Measurements from ENCODE around the gene ANKFY1.

ANKFY1 gene

DNA sequence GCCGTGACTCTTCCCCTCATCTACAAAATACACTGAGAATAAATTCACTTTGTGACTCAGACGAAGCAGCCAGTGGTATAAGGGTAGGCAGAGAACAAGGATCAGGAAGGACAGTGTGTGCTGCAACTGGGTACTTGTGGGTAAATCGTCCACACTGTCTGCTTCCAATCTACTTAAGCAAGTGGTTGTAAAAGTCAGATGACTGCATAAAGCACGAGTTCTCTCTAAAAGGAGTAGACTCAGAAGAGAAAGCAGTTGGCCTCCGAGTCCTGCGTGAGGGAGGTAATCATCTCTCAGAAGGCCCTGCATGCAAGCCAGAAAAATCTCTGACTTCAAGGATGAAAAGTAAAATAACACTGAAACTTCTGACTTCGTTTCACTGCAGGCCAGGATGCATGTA lies 43.1 kb downstream of the ANKFY1 start:
- DNase-seq (ENCODE audit: low spot score): no peak
- TF ChIP-seq, protein P1, sequence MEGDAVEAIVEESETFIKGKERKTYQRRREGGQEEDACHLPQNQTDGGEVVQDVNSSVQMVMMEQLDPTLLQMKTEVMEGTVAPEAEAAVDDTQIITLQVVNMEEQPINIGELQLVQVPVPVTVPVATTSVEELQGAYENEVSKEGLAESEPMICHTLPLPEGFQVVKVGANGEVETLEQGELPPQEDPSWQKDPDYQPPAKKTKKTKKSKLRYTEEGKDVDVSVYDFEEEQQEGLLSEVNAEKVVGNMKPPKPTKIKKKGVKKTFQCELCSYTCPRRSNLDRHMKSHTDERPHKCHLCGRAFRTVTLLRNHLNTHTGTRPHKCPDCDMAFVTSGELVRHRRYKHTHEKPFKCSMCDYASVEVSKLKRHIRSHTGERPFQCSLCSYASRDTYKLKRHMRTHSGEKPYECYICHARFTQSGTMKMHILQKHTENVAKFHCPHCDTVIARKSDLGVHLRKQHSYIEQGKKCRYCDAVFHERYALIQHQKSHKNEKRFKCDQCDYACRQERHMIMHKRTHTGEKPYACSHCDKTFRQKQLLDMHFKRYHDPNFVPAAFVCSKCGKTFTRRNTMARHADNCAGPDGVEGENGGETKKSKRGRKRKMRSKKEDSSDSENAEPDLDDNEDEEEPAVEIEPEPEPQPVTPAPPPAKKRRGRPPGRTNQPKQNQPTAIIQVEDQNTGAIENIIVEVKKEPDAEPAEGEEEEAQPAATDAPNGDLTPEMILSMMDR (IDR thresholded peaks at IDR 0.05; ENCODE audit: extremely low read depth, insufficient read depth, missing control alignments): no peak
- in situ Hi-C loops (cut with MboI; ENCODE audit: low pct_unique_long_range_greater_than_20kb, low sequenced_read_pairs, unreplicated experiment): no loop called here

DNA sequence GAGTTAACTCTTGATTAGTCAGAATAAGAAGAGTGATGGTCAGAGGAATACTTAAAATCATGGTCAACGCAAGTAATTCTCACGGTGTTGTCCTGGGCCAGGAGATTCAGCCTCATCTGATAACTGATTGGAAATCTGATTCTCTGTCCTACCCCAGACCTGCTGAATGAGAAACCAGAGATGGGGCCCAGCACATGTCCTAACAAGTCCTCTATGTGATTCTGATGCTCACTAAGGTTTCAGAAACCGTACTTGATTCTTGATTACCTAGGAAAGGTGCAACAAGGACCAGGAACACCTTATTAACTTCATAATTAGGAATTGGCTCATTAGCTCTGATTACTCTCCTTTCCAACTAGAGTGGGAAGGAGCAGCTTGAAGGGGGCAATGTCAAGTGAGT lies 44.5 kb downstream of the ANKFY1 start:
- TF ChIP-seq, protein P1 (IDR thresholded peaks at IDR 0.05; ENCODE audit: extremely low read depth, insufficient read depth, missing control alignments): no peak
- no peak for DNase-seq (ENCODE audit: low spot score)
- in situ Hi-C loops (cut with MboI; ENCODE audit: low pct_unique_long_range_greater_than_20kb, low sequenced_read_pairs, unreplicated experiment): no loop called here

GRCh38 chr17:4215882-4216570 lies 47.8 kb downstream of the ANKFY1 start:
- TF ChIP-seq, protein P1 (IDR thresholded peaks at IDR 0.05; ENCODE audit: extremely low read depth, insufficient read depth, missing control alignments): no peak
- peak; percentile 37 for DNase-seq (ENCODE audit: low spot score)
- in situ Hi-C loops (cut with MboI; ENCODE audit: low pct_unique_long_range_greater_than_20kb, low sequenced_read_pairs, unreplicated experiment): no loop called here

DNA sequence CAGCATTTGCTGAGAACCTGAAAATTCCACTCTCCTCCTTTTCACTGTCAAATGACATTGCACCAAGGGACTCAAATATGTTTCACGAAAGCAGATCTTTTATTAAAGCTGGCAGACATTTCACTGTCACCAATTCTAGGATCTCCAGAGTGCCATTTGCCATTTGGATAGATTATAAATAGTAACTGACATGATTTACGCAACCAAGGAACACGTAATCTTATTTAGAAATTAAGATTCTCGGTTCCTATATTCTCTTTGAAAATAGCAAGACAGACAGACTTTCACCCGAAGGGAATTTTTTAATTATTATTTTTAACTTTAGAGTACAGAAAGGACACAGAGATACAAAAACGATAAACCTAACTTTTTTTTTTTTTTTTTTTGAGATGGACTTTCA lies 49.6 kb downstream of the ANKFY1 start:
- TF ChIP-seq, protein P1 (IDR thresholded peaks at IDR 0.05; ENCODE audit: extremely low read depth, insufficient read depth, missing control alignments): no peak
- DNase-seq (ENCODE audit: low spot score): no peak
- in situ Hi-C loops (cut with MboI; ENCODE audit: low pct_unique_long_range_greater_than_20kb, low sequenced_read_pairs, unreplicated experiment): no loop called here

DNA sequence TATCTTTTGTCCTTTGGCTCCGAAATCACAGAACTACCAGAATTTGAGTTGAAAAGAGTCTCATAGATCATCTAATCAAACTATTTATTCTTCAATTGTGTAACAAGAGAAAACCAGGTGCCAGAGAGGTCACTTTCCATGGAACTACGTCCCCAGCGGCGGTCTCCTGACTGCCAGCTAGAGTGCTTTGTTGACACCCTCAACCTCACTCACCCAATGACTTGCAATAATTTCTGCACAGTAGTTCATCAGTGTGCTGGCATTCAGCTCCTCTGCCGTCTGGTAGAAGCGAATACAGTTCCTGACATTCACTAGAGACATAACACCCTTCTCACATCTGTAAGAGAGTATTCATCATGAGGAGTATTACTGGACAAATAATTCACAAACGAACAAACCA lies 54.2 kb downstream of the ANKFY1 start:
- TF ChIP-seq, protein P1 (IDR thresholded peaks at IDR 0.05; ENCODE audit: extremely low read depth, insufficient read depth, missing control alignments): no peak
- no peak for DNase-seq (ENCODE audit: low spot score)
- in situ Hi-C loops (cut with MboI; ENCODE audit: low pct_unique_long_range_greater_than_20kb, low sequenced_read_pairs, unreplicated experiment): loop anchor here (10.0 kb wide), 1 partner anchor 205 kb away; no protein-coding TSS in a partner anchor

DNA sequence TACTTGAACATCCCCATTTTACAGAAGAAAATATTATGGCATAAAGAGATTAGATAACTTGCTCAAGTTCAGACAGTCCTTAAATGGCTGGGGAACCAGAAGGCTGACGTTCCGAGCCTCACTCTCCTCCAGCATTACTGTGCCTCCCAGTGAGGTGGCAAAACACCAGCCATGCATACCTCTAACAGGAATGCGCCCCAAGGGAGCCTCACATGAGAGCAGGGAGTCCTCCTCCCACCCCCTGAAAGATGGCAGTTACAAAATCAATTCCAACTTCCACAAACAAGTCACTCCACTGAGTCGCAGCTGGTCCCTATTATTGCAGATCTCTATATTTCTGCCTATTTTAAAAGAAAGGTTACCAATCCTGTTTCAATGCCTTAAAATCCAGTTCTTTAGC lies 55.5 kb downstream of the ANKFY1 start:
- TF ChIP-seq, protein P1 (IDR thresholded peaks at IDR 0.05; ENCODE audit: extremely low read depth, insufficient read depth, missing control alignments): no peak
- no peak for DNase-seq (ENCODE audit: low spot score)
- in situ Hi-C loops (cut with MboI; ENCODE audit: low pct_unique_long_range_greater_than_20kb, low sequenced_read_pairs, unreplicated experiment): loop anchor here (10.0 kb wide), 1 partner anchor 207 kb away; no protein-coding TSS in a partner anchor
